Natural killer cell (primary cell): ENCODE data around the gene ADGRF3. TPM values are rescaled to one million over a fixed set of nuclear protein-coding genes. Genes with fewer than 3 reads are reported as not detected.

Source experiments
- ATAC-seq, 3 donors: fragments of 150-1000 bp in 2 of 3; fragments of 200-7000 bp in 1 of 3; cut with Tn5 transposase; 1 replicate in 1 of 3; 2 replicates in 2 of 3; pipeline ENCODE4 v1.10.0; 2021; ENCODE audit warnings: mild to moderate bottlenecking in 2 of 3, moderate library complexity in 2 of 3
- DNase-seq, 2 donors: peaks; one replicate each; pipeline versions ENCODE4 v3.0.0 to v3.0.0-alpha.2; 2013 to 2021; ENCODE audit warnings: mixed read lengths in 1 of 2
- H3K27ac ChIP-seq: one replicate; pipeline ENCODE4 v1.5.1; 2013; ENCODE audit warnings: mild to moderate bottlenecking, low read length
- H3K27me3 ChIP-seq: one replicate; pipeline ENCODE4 v1.6.1; 2013; ENCODE audit warnings: low read length; ENCODE audit not compliant: control insufficient read depth, insufficient read depth
- H3K36me3 ChIP-seq: one replicate; pipeline ENCODE4 v1.6.1; 2013; ENCODE audit warnings: low read length; ENCODE audit not compliant: control insufficient read depth, insufficient read depth
- H3K4me1 ChIP-seq: one replicate; pipeline ENCODE4 v1.6.1; 2013; ENCODE audit warnings: low read length; ENCODE audit not compliant: control insufficient read depth, insufficient read depth
- H3K4me3 ChIP-seq: one replicate; pipeline ENCODE4 v1.5.1; 2013; ENCODE audit warnings: low read length
- H3K9me3 ChIP-seq: one replicate; pipeline ENCODE4 v1.6.1; 2013; ENCODE audit warnings: low read length; ENCODE audit not compliant: control insufficient read depth, insufficient read depth
- H3K27ac Mint-ChIP-seq, 2 donors: one replicate each; pipeline ENCODE4 v1.8.0; 2022; ENCODE audit warnings: mild to moderate bottlenecking in 2 of 2, mixed read lengths in 2 of 2, moderate library complexity in 1 of 2
- H3K27me3 Mint-ChIP-seq, 2 donors: one replicate each; pipeline ENCODE4 v1.8.0; 2022; ENCODE audit warnings: low read depth in 2 of 2, mixed read lengths in 2 of 2
- H3K36me3 Mint-ChIP-seq: one replicate; pipeline ENCODE4 v1.8.0; 2022; ENCODE audit warnings: mixed read lengths
- H3K4me1 Mint-ChIP-seq, 2 donors: one replicate each; pipeline ENCODE4 v1.8.0; 2022; ENCODE audit warnings: mixed read lengths in 2 of 2
- H3K4me3 Mint-ChIP-seq: one replicate; pipeline ENCODE4 v1.8.0; 2022; ENCODE audit warnings: mild to moderate bottlenecking, moderate library complexity, mixed read lengths
- H3K9me3 Mint-ChIP-seq, 2 donors: one replicate each; pipeline ENCODE4 v1.8.0; 2022; ENCODE audit warnings: mixed read lengths in 2 of 2
- whole genome bisulfite sequencing: methylation state at CpG from one replicate; pipeline ENCODE4 v1.1.7; 2013; ENCODE audit warnings: missing lambda C conversion rate; ENCODE audit not compliant: insufficient coverage; 5-methylcytosine and 5-hydroxymethylcytosine counted together
- intact Hi-C: fragments of 100-400 bp; cut with micrococcal nuclease; formaldehyde crosslinking; loops from one replicate; pipeline ENCODE4 v1.14.2; 2022
- total RNA-seq, 4 donors: library from RNA; stranded (reverse); fragments of 120-200 nt in 1 of 4; gene quantifications; one replicate each; pipeline versions ENCODE4 v1.2.3 to v1.2.4, GENCODE V29; 2013 to 2022
- TF ChIP-seq, protein P1 (sequence below): fragments of 200-600 bp; IDR thresholded peaks from one replicate; pipeline ENCODE4 v1.8.0; 2022; ENCODE audit warnings: antibody characterized with exemption

Gene ADGRF3
- total RNA-seq, 3 donors from 2014 or later (not counting 1 experiment from before 2014, with no cell fraction given) = 0.97 to 2.1 (median 2.1) TPM

DNA sequence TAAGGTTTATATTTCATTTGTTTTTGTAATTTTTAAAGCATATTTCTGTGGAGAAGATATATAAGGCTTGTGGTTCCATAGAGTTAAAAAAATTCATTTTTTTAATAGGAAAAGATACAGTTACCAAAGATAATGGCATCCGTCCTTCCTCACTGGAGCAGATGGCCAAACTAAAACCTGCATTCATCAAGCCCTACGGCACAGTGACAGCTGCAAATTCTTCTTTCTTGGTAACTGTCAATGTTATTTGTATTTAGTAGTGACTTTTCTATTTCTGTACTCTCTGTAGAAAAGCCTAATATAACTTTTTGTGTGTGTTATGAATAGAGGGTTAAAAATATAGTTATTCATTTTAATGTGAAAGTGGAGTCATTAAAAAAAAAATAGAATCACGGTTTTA is 66.7 kb downstream of the ADGRF3 start:
- H3K9me3 ChIP-seq = no peaks in the 10 kb centered on the region
- H3K36me3 Mint-ChIP-seq = peaks cover 19% of the 10 kb centered on the region
- H3K27me3 Mint-ChIP-seq = no peaks in the 10 kb centered on the region
- TF ChIP-seq, protein P1, sequence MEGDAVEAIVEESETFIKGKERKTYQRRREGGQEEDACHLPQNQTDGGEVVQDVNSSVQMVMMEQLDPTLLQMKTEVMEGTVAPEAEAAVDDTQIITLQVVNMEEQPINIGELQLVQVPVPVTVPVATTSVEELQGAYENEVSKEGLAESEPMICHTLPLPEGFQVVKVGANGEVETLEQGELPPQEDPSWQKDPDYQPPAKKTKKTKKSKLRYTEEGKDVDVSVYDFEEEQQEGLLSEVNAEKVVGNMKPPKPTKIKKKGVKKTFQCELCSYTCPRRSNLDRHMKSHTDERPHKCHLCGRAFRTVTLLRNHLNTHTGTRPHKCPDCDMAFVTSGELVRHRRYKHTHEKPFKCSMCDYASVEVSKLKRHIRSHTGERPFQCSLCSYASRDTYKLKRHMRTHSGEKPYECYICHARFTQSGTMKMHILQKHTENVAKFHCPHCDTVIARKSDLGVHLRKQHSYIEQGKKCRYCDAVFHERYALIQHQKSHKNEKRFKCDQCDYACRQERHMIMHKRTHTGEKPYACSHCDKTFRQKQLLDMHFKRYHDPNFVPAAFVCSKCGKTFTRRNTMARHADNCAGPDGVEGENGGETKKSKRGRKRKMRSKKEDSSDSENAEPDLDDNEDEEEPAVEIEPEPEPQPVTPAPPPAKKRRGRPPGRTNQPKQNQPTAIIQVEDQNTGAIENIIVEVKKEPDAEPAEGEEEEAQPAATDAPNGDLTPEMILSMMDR = no peak
- no peaks in the 10 kb centered on the region for H3K27me3 ChIP-seq
- no peak overlapping the region for H3K4me3 ChIP-seq
- DNase-seq (no peak), ATAC-seq (no peak)
- intact Hi-C loops = no loop called here
- 100% methylated on average over 2 of the region's 3 CpGs for WGBS
- H3K9me3 Mint-ChIP-seq = no peaks in the 10 kb centered on the region
- H3K36me3 ChIP-seq = peaks cover 70% of the 10 kb centered on the region
- H3K4me3 Mint-ChIP-seq = no peak overlapping the region
- no peak overlapping the region for H3K27ac Mint-ChIP-seq
- no peaks in the 10 kb centered on the region for H3K4me1 Mint-ChIP-seq
- no peaks in the 10 kb centered on the region for H3K4me1 ChIP-seq
- no peak overlapping the region for H3K27ac ChIP-seq

DNA sequence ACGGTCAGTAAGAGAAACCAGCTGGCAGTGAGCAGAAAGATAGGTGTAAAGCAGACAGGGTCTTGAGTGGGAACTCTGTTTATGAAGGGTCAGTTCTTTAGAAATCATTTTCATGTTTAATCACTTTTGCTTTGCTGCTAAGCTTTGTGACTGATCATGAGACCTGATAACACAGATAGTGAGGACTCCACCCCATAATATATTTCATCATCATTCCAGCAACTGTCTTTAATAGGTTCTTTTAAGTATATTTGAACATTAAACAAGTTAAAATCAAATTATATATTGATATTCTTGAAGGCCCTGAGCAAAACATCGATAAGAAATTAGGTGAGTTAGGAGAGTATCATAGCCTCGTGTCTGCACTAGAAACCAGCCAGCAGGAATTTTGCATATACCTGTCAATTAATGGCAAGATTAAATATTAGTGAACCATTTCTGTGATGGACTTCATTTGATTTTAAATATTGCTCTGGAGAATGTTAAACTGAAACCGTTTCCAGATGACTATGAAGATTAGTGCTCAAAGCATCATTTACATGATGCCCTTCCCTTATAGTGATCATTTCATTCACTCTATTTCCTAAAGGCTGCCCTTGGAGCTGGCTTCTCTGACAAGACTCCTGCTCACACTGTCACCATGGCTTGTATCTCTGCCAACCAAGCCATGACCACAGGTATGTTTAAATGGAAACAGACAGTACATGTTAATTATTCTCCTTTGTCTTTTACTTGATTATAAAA is 69.9 kb downstream of the ADGRF3 start:
- H3K27me3 Mint-ChIP-seq = no peaks in the 10 kb centered on the region
- DNase-seq (no peak), ATAC-seq (no peak)
- Histone ChIP-seq H3K9me3 (no peaks in the 10 kb centered on the region), H3K36me3 (peaks cover 57% of the 10 kb centered on the region), H3K4me3 (no peak overlapping the region), H3K4me1 (no peaks in the 10 kb centered on the region), H3K27me3 (no peaks in the 10 kb centered on the region), H3K27ac (no peak overlapping the region)
- WGBS = 92% methylated on average over 4 of the region's 4 CpGs
- H3K4me3 Mint-ChIP-seq = no peak overlapping the region
- intact Hi-C loops = no loop called here
- no peaks in the 10 kb centered on the region for H3K4me1 Mint-ChIP-seq
- TF ChIP-seq, protein P1 = no peak
- peaks cover 10% of the 10 kb centered on the region for H3K36me3 Mint-ChIP-seq
- no peaks in the 10 kb centered on the region for H3K9me3 Mint-ChIP-seq
- H3K27ac Mint-ChIP-seq = no peak overlapping the region

DNA sequence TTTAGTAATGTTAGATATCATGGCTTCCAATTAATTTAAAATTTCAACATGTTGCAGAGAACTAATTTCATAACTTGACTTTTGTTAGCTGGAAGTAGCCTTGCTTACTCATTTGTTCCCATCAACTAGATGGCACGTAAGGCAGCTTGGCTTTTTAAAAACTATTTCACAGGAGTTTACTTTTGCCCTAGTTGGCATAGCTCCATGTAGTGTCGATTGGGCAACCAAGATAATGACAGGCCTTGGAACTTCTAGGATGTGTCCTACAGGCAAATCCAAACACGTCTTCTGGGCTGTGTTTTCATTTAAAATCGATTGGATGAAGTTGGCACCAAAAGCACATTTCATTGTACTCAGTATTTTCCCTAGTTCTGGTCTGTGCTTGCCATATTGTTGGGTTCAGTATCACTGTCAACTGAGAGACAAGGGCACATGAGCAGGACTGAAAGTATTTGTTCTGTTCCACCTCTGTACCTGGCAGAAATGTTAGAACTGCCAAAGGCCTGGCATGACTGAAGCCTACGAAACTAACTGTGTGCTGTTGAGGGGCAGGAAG is 72.5 kb downstream of the ADGRF3 start:
- H3K9me3 ChIP-seq = no peaks in the 10 kb centered on the region
- no peaks in the 10 kb centered on the region for H3K27me3 Mint-ChIP-seq
- no peak overlapping the region for H3K4me3 ChIP-seq
- no peaks in the 10 kb centered on the region for H3K4me1 Mint-ChIP-seq
- H3K27ac ChIP-seq = no peak overlapping the region
- peaks cover 6% of the 10 kb centered on the region for H3K36me3 Mint-ChIP-seq
- no peak overlapping the region for H3K27ac Mint-ChIP-seq
- H3K4me1 ChIP-seq = no peaks in the 10 kb centered on the region
- TF ChIP-seq, protein P1 = no peak
- ATAC-seq (no peak), DNase-seq (no peak)
- 95% methylated on average over 5 of the region's 5 CpGs for WGBS
- no peaks in the 10 kb centered on the region for H3K27me3 ChIP-seq
- H3K9me3 Mint-ChIP-seq = no peaks in the 10 kb centered on the region
- intact Hi-C loops = no loop called here
- no peak overlapping the region for H3K4me3 Mint-ChIP-seq
- H3K36me3 ChIP-seq = peaks cover 36% of the 10 kb centered on the region
